Peyer's patch (tissue), 4 donors: ENCODE measurements around the gene RGL3.

ENCODE experiments used
- POLR2A ChIP-seq, 2 donors: fragments of 450-650 bp; IDR thresholded peaks; one replicate each; pipeline ENCODE4 v1.5.1; 2017; ENCODE audit warnings: antibody characterized with exemption in 2 of 2, mild to moderate bottlenecking in 2 of 2, moderate library complexity in 2 of 2
- TF ChIP-seq, protein P1 (sequence below), 6 experiments: fragments of 450-650 bp in 4 of 6; fragments of 200-600 bp in 2 of 6; sonication (generic) in 1 of 6; IDR thresholded peaks; one replicate each; pipeline ENCODE4 v1.5.1; 2017 to 2019; ENCODE audit warnings: antibody characterized with exemption in 6 of 6, mild to moderate bottlenecking in 3 of 6, moderate library complexity in 1 of 6

DNA sequence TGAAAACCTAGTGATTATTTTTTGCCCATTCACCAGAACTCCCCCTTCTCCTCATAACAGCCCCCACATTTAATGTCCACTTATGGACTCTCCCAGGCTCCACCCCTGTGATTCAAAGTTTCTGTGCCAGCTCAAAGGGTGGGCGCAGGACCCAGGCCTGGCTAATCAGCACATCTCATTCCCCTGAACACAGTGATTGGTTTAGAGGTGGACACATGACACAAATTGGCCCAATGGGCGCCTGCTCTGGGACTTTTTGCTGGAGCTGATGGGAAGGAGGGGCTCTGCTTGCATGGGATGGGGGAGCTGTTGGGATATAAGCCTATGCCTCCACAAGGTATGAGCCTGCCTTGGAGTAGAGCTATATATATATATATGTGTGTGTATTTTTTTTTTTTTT, 28.8 kb downstream of the RGL3 start:
- TF ChIP-seq, protein P1, sequence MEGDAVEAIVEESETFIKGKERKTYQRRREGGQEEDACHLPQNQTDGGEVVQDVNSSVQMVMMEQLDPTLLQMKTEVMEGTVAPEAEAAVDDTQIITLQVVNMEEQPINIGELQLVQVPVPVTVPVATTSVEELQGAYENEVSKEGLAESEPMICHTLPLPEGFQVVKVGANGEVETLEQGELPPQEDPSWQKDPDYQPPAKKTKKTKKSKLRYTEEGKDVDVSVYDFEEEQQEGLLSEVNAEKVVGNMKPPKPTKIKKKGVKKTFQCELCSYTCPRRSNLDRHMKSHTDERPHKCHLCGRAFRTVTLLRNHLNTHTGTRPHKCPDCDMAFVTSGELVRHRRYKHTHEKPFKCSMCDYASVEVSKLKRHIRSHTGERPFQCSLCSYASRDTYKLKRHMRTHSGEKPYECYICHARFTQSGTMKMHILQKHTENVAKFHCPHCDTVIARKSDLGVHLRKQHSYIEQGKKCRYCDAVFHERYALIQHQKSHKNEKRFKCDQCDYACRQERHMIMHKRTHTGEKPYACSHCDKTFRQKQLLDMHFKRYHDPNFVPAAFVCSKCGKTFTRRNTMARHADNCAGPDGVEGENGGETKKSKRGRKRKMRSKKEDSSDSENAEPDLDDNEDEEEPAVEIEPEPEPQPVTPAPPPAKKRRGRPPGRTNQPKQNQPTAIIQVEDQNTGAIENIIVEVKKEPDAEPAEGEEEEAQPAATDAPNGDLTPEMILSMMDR (IDR thresholded peaks at IDR 0.05) = no peak
- TF ChIP-seq POLR2A (IDR thresholded peaks at IDR 0.05) = no peak
